ENCODE data around the gene TMPRSS11E.
A peak's percentile ranks its signal among the peaks of the same experiment; 100 is the strongest.
"Not testable (repeated sequence)": the region's sequence is repeated elsewhere in the genome, so short reads cannot be mapped to it uniquely, and the experiment has no call there.

The TMPRSS11E gene

GRCh38 chr4:68499021-68499420 is 51.8 kb downstream of the TMPRSS11E start:
- no peak overlapping the region for H3K4me3 ChIP-seq (ENCODE audit: low read length)
- TF ChIP-seq EZH2phosphoT487 (IDR thresholded peaks at IDR 0.05; ENCODE audit: low read length) (no peak), CTCF (IDR thresholded peaks at IDR 0.05; ENCODE audit: low read length) (no peak), EZH2 (optimal IDR thresholded peaks at IDR 0.05; ENCODE audit: low read depth, low read length) (no peak)
- H2AFZ ChIP-seq (ENCODE audit: low read length), result no peak overlapping the region
- H3K4me2 ChIP-seq (ENCODE audit: low read depth, low read length), result no peak overlapping the region
- no peaks in the 10 kb centered on the region for H3K9me2 ChIP-seq (replicated peaks; ENCODE audit: insufficient read depth, low read length)
- H3K27ac ChIP-seq (ENCODE audit: low read length), result no peak overlapping the region
- peaks cover 15% of the 10 kb centered on the region for H3K4me1 ChIP-seq (ENCODE audit: low read length)
- no peaks in the 10 kb centered on the region for H4K20me1 ChIP-seq (ENCODE audit: insufficient read depth, low read length)
- H3K27me3 ChIP-seq (replicated peaks; ENCODE audit: insufficient read depth, low read length), result no peaks in the 10 kb centered on the region
- H3K79me2 ChIP-seq (ENCODE audit: low read length), result no peaks in the 10 kb centered on the region
- no peaks in the 10 kb centered on the region for H3K9me3 ChIP-seq (replicated peaks; ENCODE audit: insufficient read depth, low read length)
- no peak for DNase-seq
- no peak overlapping the region for H3K9ac ChIP-seq (ENCODE audit: low read length)
- peaks cover 20% of the 10 kb centered on the region for H3F3A ChIP-seq (ENCODE audit: insufficient read depth, low read length)
- H3K36me3 ChIP-seq (replicated peaks; ENCODE audit: insufficient read depth, low read length), result no peaks in the 10 kb centered on the region

- H3K9me3 ChIP-seq (replicated peaks; ENCODE audit: insufficient read depth, low read length); DNase-seq; H3K9me2 ChIP-seq (replicated peaks; ENCODE audit: insufficient read depth, low read length); H2AFZ ChIP-seq (ENCODE audit: low read length); H3K4me1 ChIP-seq (ENCODE audit: low read length); H3K9ac ChIP-seq (ENCODE audit: low read length); H3F3A ChIP-seq (ENCODE audit: insufficient read depth, low read length); H3K27ac ChIP-seq (ENCODE audit: low read length); H3K27me3 ChIP-seq (replicated peaks; ENCODE audit: insufficient read depth, low read length); H3K4me3 ChIP-seq (ENCODE audit: low read length); H3K4me2 ChIP-seq (ENCODE audit: low read depth, low read length); H3K79me2 ChIP-seq (ENCODE audit: low read length); H4K20me1 ChIP-seq (ENCODE audit: insufficient read depth, low read length); H3K36me3 ChIP-seq (replicated peaks; ENCODE audit: insufficient read depth, low read length): not testable (repeated sequence)
These were observed 56.2 kb downstream of the TMPRSS11E start for GRCh38 chr4:68503462-68503861.

- not testable (repeated sequence) for H3K27me3 ChIP-seq (replicated peaks; ENCODE audit: insufficient read depth, low read length); H3K4me2 ChIP-seq (ENCODE audit: low read depth, low read length); H3K9me2 ChIP-seq (replicated peaks; ENCODE audit: insufficient read depth, low read length); H3K4me3 ChIP-seq (ENCODE audit: low read length); H3F3A ChIP-seq (ENCODE audit: insufficient read depth, low read length); H4K20me1 ChIP-seq (ENCODE audit: insufficient read depth, low read length); H2AFZ ChIP-seq (ENCODE audit: low read length); H3K36me3 ChIP-seq (replicated peaks; ENCODE audit: insufficient read depth, low read length); H3K9ac ChIP-seq (ENCODE audit: low read length); H3K4me1 ChIP-seq (ENCODE audit: low read length); H3K27ac ChIP-seq (ENCODE audit: low read length); H3K9me3 ChIP-seq (replicated peaks; ENCODE audit: insufficient read depth, low read length); H3K79me2 ChIP-seq (ENCODE audit: low read length)
- peak; percentile 59 for DNase-seq
These were observed 57.6 kb downstream of the TMPRSS11E start for GRCh38 chr4:68504836-68505235.

- not testable (repeated sequence) for H3K4me1 ChIP-seq (ENCODE audit: low read length); H3K9ac ChIP-seq (ENCODE audit: low read length); H3F3A ChIP-seq (ENCODE audit: insufficient read depth, low read length); H3K27ac ChIP-seq (ENCODE audit: low read length); H3K9me2 ChIP-seq (replicated peaks; ENCODE audit: insufficient read depth, low read length); H3K4me2 ChIP-seq (ENCODE audit: low read depth, low read length); H2AFZ ChIP-seq (ENCODE audit: low read length); H3K27me3 ChIP-seq (replicated peaks; ENCODE audit: insufficient read depth, low read length); H3K9me3 ChIP-seq (replicated peaks; ENCODE audit: insufficient read depth, low read length); H3K4me3 ChIP-seq (ENCODE audit: low read length); H3K36me3 ChIP-seq (replicated peaks; ENCODE audit: insufficient read depth, low read length); H3K79me2 ChIP-seq (ENCODE audit: low read length); H4K20me1 ChIP-seq (ENCODE audit: insufficient read depth, low read length); DNase-seq
These were observed 58.2 kb downstream of the TMPRSS11E start for GRCh38 chr4:68505452-68505851.

- Histone ChIP-seq H2AFZ (ENCODE audit: low read length) (no peak overlapping the region), H3K4me3 (ENCODE audit: low read length) (no peak overlapping the region), H3K4me2 (ENCODE audit: low read depth, low read length) (no peak overlapping the region), H3K9ac (ENCODE audit: low read length) (no peak overlapping the region), H3K27ac (ENCODE audit: low read length) (no peak overlapping the region), H4K20me1 (ENCODE audit: insufficient read depth, low read length) (no peaks in the 10 kb centered on the region), H3K9me3 (replicated peaks; ENCODE audit: insufficient read depth, low read length) (no peaks in the 10 kb centered on the region), H3K4me1 (ENCODE audit: low read length) (no peaks in the 10 kb centered on the region), H3K79me2 (ENCODE audit: low read length) (no peaks in the 10 kb centered on the region), H3K9me2 (replicated peaks; ENCODE audit: insufficient read depth, low read length) (no peaks in the 10 kb centered on the region), H3K36me3 (replicated peaks; ENCODE audit: insufficient read depth, low read length) (no peaks in the 10 kb centered on the region), H3F3A (ENCODE audit: insufficient read depth, low read length) (no peaks in the 10 kb centered on the region), H3K27me3 (replicated peaks; ENCODE audit: insufficient read depth, low read length) (no peaks in the 10 kb centered on the region)
- no peak for DNase-seq
- no peak for TF ChIP-seq EZH2phosphoT487 (IDR thresholded peaks at IDR 0.05; ENCODE audit: low read length)
- no peak for TF ChIP-seq CTCF (IDR thresholded peaks at IDR 0.05; ENCODE audit: low read length)
- TF ChIP-seq EZH2 (optimal IDR thresholded peaks at IDR 0.05; ENCODE audit: low read depth, low read length), result no peak
These were observed 71.6 kb downstream of the TMPRSS11E start for GRCh38 chr4:68518889-68519288.
